NCI-H82 treated with DMSO at 0.1 percent for 48 hours (cell line): Measurements from ENCODE around the gene ZDHHC17.
A peak's percentile ranks its signal among the peaks of the same experiment; 100 is the strongest.

Experiments
- DNase-seq: peaks from one replicate; lab custom pipeline; 2025; ENCODE audit not compliant: unreplicated experiment; lab: John Stamatoyannopoulos, UW

Gene ZDHHC17

DNA sequence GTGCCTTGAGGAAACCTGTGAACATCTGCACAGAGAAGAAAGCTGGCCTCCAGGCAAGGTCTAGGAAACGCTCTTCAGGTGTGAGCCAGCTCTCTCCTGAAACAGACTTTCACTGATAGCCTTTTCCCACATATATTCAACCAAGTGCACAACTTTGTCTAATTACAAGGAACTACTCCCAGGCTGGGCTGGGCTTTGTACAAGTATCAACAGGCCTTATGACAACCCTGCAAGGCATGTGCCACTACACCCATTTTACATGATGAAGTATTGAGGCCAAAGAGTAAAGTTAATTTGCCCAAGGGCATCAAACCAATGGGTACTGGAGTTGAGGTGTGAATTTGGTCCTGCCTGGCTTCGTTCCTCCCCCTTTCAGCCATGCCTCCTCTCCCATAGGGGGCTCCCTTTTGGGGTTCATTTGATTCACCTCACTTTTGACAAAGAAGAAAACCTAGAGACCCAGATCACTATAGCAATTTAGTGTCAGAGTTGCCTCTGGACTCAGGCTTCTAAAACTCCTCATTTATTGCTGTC lies 112.8 kb downstream of the ZDHHC17 start:
- no peak for DNase-seq

DNA sequence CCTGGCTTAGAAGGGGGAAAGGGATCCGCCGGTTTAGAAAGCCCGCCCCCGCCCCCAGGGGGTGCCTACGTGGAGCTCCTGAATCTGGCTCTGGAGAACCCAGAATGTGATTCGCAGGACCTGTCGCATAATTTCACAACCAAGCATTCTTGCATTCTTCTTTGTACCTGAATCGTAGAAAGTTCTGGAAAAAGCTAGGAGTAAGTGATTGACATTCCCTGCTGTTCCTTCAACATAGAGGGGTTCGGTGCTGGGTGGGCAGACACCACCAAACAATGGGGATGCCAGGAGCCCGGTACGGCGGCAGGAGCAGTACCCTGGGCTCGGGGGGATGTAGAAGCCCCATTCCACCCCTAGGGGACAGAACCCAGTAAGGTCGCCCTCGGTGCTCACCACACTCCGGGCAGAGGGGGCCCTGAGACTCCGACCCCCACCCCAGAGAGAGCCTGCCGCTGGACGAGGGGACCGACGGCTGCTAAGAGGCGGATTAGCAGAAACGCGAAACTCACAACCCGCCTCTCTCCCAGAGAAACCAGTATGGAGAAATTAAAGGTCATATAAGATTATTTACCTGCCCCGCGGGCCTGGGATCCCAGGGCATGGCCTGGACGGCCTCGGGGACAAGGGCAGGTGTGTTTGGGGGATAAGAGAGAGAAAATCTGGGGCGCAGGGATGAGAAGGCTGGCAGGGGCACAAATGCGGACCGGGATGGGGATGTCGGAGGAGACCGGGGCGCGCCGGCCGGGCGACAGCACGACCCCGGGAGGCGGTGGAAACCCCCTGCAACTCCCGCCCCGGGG lies 114.4 kb downstream of the ZDHHC17 start:
- no peak for DNase-seq

DNA sequence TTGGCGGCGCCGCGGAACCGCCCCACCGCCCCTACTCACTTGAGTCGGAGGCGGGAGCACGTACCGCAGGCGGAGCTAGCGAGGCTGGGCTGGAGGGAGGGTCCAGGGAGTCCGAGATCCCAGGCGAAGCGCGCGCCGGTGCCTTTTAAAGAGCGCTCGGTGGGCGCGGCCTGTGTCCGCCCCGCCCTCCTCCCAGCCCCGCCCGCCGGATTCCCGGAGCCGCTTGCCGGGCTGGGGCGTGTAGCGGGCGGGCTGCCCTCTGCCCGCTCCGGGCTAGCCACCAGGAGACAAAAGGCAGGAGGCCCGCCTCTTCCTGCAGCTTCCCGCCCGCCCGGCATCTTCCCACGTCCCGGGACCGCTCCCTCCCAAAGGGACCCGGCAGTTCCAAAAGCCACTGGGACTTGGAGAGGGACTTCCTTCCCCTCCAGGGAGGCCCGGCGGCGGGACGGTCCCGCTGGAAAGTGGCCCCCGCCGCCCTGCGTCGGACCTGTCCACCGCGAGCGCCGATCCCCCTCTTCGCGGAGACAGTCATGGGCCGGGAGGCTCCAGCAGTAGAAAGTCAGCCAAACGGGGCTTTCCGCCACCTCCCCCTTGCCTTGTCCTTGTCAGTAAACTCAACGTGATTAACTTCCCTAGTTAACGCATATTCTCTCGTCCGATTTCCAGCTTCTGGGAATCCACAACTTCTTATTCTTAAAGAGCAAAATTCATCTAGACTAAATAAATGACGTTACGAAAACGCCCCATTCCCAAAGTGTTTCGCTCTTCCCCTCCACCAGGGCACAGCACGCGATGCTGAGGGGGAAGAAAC lies 115.2 kb downstream of the ZDHHC17 start, which contains the start of gene CSRP2:
Gene CSRP2, minus strand, starts transcription at position 121 of the 811 bp plus-strand sequence. CDS start 12,759 bp downstream, outside the sequence.
- peak; percentile 61 for DNase-seq

DNA sequence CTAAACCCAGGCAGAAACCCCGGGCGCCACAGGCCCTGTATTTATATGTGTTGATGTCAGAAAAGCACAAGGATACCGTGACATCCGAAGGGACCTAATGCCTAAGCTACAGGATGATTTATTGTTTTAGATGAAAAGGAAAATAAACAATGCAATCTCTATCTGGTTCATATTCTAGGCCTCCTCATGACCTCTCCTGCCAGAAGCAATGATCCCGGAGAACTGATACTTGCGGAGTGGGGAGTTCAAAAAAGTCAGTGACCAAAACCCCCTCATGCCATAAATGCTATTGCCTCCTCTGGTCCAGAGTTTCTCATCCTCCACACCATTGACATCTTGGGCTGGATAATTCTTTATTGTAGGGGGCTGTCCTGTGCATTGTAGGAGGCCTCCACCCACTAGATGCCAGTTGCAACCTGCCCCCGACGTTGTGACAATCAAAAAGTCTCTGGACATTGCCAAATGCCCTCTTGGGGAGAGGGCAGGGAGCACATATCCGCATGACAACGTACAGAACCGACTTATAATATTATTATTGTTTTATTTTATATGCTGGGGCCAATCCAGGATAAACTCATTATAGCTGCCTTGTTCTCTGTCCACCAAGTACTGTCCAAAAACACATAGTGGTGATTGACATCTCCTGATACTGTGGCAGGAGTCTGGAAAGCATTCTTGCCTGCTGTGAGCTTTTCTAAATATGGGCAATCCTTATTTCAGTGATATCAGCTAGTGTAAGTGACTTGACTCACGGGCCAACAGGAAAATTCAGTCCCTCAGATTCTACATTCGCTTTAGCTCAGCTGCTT lies 116.0 kb downstream of the ZDHHC17 start:
- DNase-seq = no peak

DNA sequence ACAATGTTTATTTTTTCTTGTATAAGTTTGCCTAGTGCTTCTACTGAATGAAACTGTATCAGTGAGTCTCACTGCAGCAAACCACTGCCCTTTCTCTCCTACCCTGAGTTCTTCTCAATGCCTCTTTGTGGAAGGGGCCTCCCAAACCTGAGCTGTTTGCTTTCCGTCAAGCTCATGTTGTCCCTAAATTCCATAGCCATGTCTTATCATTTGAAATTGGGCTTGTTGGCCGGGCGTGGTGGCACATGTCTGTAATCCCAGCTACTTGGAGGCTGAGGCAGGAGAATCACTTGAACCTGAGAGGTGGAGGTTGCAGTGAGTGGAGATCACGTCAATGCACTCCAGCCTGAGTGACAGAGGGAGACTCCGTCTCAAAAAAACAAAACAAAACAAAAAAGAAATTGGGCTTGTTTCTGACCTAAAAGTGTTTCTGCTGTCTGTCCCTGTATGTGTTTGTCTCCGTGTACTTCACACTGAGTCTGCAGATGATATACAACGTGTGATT lies 116.7 kb downstream of the ZDHHC17 start:
- no peak for DNase-seq

DNA sequence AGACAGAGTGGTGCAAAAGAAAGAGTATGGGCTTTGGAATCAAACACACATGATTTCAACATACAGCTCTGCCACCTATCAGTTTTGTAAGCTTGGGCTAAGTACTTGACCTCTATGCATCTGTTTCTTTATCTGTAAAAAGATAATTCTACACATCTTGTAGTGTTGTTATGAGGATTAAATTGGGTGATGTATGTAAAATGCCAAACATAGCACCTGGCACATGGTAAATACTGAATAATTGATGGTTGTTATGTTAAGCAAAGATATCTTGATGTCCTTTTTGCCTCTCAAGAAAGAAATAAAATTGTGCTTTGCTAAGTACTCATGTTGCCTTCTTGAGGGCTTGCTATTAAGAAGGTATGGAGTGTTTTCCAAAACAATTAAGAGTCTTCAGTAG lies 117.2 kb downstream of the ZDHHC17 start:
- DNase-seq = no peak

DNA sequence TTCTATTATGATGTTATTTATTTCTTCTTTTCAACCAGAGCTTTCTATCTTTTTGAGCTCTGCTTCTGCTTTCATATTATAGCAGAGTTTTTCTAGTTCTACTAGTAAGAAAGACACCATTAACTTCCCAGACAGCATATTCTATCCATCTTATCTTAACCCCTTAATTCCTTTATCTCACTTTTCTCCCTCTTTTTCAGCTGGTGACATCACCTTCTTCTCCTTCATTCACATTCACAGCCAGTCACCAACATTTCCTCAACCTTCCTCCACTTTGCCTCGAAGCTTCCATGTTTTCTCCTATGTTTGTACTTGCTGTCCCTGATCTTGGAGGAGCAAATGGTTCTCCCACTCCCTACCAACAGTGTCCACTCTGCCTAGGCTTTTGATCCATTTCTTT lies 118.5 kb downstream of the ZDHHC17 start:
- no peak for DNase-seq

DNA sequence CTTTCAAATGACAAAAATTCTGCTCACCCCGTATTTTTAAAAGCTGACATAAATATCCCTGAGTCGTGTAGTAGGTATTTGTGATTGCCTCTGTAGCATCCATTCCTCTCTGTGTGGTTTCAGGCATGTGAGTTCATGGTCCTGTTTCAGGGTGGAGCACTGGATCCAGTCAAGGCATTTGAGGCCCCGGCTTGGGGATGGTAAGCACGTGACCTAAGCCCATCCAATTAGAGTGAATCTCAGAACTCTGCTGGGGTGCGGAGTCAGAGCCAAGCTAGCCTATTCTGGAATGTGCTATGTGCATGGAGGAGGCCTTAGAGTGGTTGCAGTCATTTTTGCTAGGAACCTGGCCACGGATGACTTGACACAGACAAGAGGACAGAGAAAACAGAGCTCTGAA lies 119.2 kb downstream of the ZDHHC17 start:
- no peak for DNase-seq

DNA sequence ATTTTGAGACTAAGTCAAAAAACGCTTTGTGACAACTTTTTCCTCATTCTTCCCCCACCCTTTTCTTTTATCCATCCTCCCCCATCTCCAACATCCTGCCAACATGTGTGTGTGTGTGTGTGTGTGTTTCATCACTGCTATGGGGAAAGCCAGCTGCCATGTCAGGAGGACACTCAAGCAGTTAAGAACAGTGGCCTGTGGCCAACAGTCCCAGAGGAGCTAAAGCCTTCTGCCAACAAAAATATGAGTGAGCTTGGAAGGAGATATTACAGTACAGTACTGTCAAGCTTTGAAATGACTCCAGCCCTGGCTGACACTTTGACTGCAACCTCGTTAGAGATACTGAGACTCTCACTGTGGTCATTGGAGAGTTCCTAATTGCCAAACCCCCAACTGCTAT lies 119.9 kb downstream of the ZDHHC17 start:
- DNase-seq = no peak

DNA sequence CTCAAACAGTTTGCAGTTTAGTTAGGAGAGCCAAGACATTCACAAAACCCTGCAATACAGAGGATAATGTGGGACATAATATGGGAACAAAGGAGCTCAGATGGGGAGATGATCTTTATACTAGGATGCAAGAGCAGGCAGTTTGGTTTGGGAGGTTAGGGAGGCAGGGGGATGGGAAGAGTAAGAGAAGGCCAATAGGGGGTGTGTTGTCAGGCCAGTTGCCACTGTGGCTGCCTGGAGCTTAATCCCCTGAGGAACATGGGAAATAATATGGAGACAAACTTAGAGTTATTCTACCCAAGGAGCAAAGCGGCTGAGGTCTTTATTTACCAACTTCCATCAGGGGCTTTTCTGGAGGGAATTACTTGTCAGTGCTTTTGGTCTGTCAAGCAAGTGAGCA lies 124.9 kb downstream of the ZDHHC17 start:
- no peak for DNase-seq

DNA sequence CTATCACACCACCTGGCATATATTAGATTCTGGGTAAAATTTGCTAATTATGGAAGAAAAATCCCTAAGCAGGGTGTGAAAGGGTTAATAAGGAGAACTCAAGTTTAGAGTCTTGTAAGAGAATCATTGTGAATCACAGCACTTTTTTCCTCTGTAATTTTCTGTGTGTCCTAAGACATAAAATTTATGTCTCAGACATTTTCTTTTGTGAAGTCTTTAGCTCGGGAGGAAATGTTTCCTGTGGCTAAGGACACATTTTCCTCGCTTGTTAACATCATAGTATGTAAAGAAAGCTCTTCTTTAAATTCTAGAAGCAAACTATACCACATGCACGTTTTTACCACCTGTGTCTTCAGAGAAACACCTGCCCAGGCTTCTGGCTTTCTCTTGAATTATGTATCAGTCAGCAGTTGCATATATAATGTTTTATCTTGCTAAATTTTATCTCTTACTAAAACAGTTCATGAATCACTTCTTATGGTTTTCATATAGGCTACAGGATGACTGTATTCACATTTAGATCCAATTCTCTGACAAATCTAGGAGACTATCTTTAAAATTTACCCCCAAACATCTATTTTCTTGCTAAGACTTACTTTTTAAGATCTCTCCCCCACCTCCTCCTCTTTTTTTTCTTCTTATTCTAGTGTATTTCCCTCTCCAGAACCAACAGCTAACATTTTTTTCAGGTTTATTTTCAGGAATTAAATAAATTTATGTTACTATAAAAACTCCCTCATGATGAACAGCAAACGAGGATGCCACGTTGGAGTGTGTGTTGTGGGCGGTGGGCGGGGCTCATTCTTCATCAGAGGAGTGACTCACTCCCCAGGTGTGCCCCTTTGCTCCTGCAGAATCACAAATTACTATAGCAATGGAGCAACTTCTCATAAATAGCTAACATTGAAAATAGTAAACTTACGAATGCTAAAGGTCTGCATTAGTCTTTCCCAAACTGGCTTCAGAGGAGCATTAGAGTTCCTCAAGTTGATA lies 126.5 kb downstream of the ZDHHC17 start:
- no peak for DNase-seq

DNA sequence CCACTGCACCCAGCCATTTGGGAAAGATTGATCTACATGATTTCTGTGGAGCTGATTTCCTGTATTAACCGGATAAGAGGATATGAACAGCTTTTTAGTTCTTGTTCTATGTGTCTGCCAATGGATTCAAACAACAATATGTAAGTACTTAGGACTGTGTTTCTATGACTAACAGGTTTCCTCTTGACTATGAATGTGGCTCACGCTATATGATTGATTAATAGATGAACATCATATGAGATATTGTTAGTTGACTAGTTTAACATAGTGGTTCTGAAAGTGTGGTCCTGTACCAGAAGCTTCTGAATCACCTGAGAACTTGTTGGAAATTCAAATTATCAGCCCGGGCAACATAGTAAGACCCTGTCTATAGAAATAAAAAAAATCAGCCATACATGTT lies 127.7 kb downstream of the ZDHHC17 start:
- no peak for DNase-seq

DNA sequence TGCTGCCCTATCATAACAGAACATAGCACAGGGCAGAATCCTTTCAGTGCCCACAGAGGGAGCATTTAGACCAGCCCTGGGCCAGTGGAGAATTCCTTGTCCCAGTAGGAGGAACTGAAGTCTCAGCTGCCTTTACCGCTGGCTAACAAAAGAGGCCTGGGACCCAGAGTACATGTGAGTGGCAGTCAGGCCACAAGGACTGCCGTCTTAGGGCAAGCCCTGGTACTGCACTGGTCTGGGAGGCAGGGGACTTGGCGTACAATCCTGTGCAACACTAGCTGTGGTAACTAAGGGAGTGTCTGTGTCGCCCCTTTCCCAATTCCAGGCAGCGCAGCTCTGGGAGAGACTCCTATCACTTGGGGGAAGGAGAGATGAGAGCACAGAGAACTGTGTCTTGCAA lies 131.9 kb downstream of the ZDHHC17 start:
- DNase-seq = no peak

DNA sequence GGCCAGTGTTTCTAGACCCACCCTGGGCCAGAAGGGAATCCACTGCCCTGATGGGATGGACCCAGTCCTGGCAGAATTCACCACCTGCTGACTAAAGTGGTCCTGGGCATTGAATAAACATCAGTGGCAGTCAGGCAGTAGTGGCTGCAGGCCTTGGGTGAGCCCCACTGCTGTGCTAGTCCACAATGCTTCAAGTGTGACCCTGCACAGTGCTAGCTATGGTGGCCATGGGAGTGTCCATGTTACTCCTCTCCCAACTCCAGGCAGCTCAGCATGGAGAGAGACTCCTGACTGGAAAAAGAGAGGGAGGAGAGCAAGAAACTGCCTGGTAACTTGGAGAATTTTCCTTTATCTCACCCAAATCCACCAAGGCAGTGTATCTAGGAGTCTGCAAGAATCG lies 132.4 kb downstream of the ZDHHC17 start:
- no peak for DNase-seq

DNA sequence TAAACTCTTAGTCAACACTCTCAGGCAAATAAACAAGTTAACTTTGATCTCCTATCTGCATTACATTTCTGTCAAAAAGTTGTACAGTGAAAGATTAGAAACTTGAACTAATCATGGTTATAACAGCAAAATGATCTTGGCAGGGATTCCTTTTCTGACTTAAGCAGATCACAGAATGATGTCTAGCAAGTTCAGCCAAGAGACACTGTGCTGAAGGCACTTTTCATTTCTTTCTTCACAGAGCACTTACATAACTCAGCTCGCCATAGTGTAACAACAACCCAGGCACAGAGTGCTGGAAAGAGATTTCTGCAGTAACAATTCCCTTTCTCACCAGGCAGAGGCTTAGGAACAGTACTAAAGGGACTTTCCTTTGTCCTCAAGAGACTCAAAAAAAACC lies 134.5 kb downstream of the ZDHHC17 start:
- DNase-seq = no peak

DNA sequence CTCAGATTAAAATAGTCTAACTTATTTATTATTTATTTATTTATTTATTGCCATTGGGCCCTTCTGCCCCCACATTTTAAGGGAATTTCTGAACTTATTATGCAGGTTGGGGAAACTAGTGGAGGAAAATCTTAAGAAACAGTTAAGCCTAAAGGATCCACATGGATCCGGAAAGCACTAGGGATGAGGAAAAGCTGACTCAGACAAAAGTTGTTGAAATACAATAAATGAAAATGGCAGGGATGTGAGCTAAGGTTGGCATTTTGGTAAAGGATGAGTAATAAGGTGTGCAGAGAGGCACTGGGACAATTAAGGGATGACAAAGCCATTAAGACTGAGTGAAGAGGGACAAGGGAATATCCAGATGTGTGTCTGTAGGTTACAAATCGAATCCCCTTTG lies 135.6 kb downstream of the ZDHHC17 start:
- no peak for DNase-seq

DNA sequence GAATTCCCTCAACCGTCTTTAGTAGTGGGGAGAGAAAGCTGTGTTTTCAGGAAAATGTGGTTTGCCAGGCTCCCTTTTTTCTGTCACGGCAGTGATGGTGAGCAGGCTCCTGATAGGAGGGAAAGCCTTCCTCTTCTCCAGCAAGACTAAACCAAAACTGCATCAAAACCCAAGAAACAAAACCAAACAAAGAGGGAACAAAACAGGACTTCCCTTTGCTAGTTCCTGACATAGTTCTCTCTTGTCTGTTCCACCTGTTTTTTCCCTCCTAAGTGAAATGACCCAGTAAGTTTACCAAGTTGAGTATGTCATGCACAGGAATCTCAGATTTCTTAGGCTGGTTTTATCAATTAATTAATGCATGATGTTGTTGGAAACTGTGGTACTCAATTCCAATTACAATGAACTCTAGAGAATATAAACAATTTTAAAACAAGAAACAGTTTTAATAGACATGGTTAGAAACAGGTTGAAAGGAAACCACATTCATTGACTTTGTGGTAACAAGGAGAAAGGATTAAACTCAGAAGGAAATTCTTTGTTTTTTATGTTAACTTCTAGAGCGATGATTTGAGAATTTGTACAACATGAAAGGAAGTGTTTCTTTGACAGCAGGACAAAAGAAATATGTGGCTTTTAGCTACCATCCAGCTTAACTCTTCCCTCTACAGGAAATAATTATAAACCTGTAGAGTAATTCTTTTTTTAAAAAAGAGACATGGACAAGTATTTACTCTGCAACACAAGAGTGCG lies 137.9 kb downstream of the ZDHHC17 start:
- DNase-seq = no peak
